Measurements from ENCODE around the gene CLUH.

DNA sequence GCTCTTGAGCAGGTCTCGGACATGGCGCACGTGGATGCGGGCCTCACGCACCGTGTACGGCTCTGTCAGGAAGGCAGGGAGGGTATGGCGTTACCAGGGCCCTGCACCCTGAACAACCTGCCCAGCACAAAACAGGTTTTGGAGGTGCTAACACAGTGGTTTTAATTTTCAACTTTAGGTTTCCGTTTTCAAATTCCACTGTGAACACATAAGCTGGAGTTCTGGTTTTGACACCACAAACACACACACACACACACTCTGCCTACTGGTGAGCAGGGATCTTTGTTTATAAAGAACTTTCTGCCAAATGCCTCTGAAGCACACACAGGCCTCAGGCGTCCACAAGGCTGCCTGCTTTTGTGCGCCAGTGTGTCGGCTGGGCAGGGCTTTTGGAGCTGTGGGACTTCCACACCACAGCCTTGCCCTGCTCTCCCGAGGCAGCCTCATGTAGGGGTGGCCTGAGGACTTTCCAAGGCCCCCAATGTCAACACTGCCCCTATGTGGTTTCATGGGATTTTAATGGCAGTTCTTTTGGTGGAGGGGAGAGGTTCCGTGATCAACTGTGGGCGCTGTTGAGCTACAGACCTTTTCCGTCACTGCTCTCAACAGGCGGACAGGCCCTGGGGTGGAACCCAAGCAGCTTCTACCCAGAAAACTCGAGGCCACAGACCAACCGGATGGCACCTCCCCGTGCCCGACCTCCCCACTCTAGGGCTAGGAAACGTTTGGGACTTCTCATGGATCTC lies 9.4 kb downstream of the CLUH start:
- TF ChIP-seq EZH2 (IDR thresholded peaks at IDR 0.05; ENCODE audit: insufficient read depth, poor library complexity, severe bottlenecking) (no peak), EZH2phosphoT487 (IDR thresholded peaks at IDR 0.05; ENCODE audit: insufficient read depth, low read depth) (no peak)
